Osteoblast (primary cell): ENCODE measurements around the gene MR1. TPM values are rescaled to one million over a fixed set of nuclear protein-coding genes. Genes with fewer than 3 reads are reported as not detected.

Source experiments
- DNase-seq: peaks from one replicate; pipeline ENCODE4 v3.0.0; 2011; ENCODE audit warnings: low spot score, mixed read lengths; ENCODE audit not compliant: insufficient read length; ENCODE audit errors: missing footprints
- H2AFZ ChIP-seq: 2 replicates; pipeline ENCODE4 v1.6.0; 2011; ENCODE audit warnings: mild to moderate bottlenecking, low read length
- H3K27ac ChIP-seq: 2 replicates; pipeline ENCODE4 v1.5.1; 2011; ENCODE audit warnings: mild to moderate bottlenecking, low read depth, low read length, moderate library complexity
- H3K27me3 ChIP-seq: 2 replicates; pipeline ENCODE4 v1.6.0; 2012; ENCODE audit warnings: mild to moderate bottlenecking, control low read depth, inconsistent platforms, low read length, moderate library complexity; ENCODE audit not compliant: insufficient read depth
- H3K36me3 ChIP-seq: 2 replicates; pipeline ENCODE4 v1.5.1; 2011; ENCODE audit warnings: mild to moderate bottlenecking, low read length, control low read depth, moderate library complexity; ENCODE audit not compliant: insufficient read depth
- H3K4me1 ChIP-seq: 2 replicates; pipeline ENCODE4 v1.5.1; 2011; ENCODE audit warnings: mild to moderate bottlenecking, low read length, control low read depth, moderate library complexity; ENCODE audit not compliant: insufficient read depth
- H3K4me2 ChIP-seq: 2 replicates; pipeline ENCODE4 v1.6.0; 2011; ENCODE audit warnings: mild to moderate bottlenecking, low read length; ENCODE audit not compliant: insufficient read depth
- H3K4me3 ChIP-seq: fragments of 200-600 bp; sonication (generic); 3 replicates; pipeline ENCODE4 v1.5.1; 2012; ENCODE audit warnings: mild to moderate bottlenecking, low read length, inconsistent platforms; ENCODE audit not compliant: insufficient read depth
- H3K79me2 ChIP-seq: 2 replicates; pipeline ENCODE4 v1.6.0; 2012; ENCODE audit warnings: mild to moderate bottlenecking, low read length, control low read depth, inconsistent platforms; ENCODE audit not compliant: insufficient read depth
- H3K9me3 ChIP-seq: 2 replicates; pipeline ENCODE4 v1.5.1; 2011; ENCODE audit warnings: low read depth, low read length, control low read depth
- H4K20me1 ChIP-seq: 2 replicates; pipeline ENCODE4 v1.6.0; 2012; ENCODE audit warnings: mild to moderate bottlenecking, low read length, control low read depth; ENCODE audit not compliant: insufficient read depth
- total RNA-seq: library from RNA; depleted of rRNA; stranded (reverse); fragments of >200 nt; gene quantifications from 2 replicates; pipeline ENCODE4 v1.2.3, GENCODE V29; 2012
- TF ChIP-seq, protein P1 (sequence below): IDR thresholded peaks from 2 replicates; pipeline ENCODE4 v1.5.1; 2011; ENCODE audit warnings: mild to moderate bottlenecking, low read depth, low read length, moderate library complexity; ENCODE audit errors: extremely low read depth

The MR1 gene
- total RNA-seq, 1 donor, result 29.3 TPM

DNA sequence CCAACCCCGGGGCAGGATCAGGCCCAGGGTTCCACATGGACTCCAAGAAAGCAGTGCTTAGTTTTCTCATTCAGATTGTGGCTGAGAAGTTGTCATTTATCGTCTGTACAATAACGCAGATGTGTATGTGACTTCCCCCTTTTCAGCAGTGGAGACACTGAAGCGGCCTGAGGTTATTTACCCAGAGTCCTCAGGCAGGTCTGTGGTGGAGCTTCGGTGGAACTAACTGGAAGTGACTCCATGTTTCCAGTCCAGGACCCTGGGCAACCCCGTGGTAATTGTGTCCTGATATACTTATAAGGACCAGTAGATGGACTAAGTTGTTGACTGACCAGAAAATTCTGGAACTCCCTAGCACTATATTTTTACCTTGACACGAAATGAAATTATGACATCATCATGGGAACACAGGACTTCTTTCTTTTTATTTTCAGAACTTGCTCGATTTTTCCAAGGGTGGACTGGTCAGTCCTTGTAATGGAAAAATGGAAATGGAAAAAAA lies 53.7 kb downstream of the MR1 start:
- peak overlapping the region; percentile 92 for H3K4me3 ChIP-seq

DNA sequence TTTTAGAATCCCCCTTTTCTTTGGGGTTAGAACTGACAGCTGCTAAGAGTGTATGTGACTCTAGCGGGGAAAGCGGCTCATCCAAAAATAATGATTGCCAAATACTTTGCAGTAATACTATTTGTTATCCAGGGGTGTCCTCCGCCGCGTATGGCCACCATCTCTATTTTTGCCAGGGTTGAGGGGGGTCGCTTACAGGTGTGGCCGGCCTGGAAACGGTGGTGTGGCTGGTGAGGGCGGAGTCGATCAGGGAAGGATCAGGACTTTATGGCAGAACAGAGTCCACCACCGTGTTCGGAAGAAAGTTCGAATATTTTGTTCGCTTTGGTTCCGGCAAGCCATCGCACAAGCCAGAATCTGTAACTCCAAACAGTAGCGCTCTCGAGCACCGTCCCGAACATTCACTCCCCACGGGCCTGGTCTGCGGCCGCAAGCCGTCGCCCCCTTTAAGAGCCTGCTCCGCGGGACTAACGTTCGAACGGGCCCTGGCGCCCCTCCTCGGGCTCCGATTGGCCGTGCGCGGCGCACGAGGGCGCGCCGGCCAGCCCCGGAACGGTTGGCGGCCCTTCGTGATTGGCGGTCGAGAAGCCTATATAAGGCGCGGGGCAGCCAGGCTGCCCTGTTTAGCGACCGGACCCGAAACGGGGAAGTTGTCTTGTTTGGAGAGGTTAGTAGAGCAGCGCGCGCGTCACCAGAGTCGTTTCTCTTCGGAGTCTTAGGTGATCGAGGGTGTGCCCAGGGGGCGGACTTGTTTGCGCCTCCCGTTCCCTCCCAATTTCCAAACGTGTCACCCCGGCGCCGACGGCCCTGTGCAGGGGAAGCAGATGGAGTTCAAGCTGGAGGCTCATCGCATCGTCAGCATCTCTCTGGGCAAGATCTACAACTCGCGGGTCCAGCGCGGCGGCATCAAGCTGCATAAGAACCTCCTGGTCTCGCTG lies 54.6 kb downstream of the MR1 start, which contains the start of gene IER5:
Gene IER5 (plus strand): TSS at position 622 of the 938 bp plus-strand sequence. CDS start 203 bp downstream, at position 825.
- Histone ChIP-seq H3K27me3 (no peaks in the 10 kb centered on the region), H3K4me3 (peak within 1 kb of the TSS; percentile 92), H3K4me1 (peaks cover 36% of the 10 kb centered on the region), H3K79me2 (peaks cover 52% of the 10 kb centered on the region), H3K36me3 (peaks cover 23% of the 10 kb centered on the region), H3K4me2 (peak within 1 kb of the TSS; percentile 93), H3K27ac (peak within 1 kb of the TSS; percentile 91), H4K20me1 (peaks cover 40% of the 10 kb centered on the region), H3K9me3 (no peaks in the 10 kb centered on the region), H2AFZ (peak within 1 kb of the TSS; percentile 75)
- peak; percentile 97 for DNase-seq
- TF ChIP-seq, protein P1, sequence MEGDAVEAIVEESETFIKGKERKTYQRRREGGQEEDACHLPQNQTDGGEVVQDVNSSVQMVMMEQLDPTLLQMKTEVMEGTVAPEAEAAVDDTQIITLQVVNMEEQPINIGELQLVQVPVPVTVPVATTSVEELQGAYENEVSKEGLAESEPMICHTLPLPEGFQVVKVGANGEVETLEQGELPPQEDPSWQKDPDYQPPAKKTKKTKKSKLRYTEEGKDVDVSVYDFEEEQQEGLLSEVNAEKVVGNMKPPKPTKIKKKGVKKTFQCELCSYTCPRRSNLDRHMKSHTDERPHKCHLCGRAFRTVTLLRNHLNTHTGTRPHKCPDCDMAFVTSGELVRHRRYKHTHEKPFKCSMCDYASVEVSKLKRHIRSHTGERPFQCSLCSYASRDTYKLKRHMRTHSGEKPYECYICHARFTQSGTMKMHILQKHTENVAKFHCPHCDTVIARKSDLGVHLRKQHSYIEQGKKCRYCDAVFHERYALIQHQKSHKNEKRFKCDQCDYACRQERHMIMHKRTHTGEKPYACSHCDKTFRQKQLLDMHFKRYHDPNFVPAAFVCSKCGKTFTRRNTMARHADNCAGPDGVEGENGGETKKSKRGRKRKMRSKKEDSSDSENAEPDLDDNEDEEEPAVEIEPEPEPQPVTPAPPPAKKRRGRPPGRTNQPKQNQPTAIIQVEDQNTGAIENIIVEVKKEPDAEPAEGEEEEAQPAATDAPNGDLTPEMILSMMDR, result no peak

More for the DNA sequence above, 53.7 kb downstream of the MR1 start:
- H3K4me2 ChIP-seq, result peak overlapping the region; percentile 71
- H3K79me2 ChIP-seq, result peaks cover 44% of the 10 kb centered on the region
- no peak for DNase-seq
- TF ChIP-seq, protein P1, result no peak
- H3K27ac ChIP-seq, result peak overlapping the region; percentile 91
- H3K4me1 ChIP-seq, result peaks cover 27% of the 10 kb centered on the region
- no peak overlapping the region for H2AFZ ChIP-seq
- no peaks in the 10 kb centered on the region for H3K27me3 ChIP-seq
- peaks cover 35% of the 10 kb centered on the region for H4K20me1 ChIP-seq
- no peaks in the 10 kb centered on the region for H3K9me3 ChIP-seq
- peaks cover 23% of the 10 kb centered on the region for H3K36me3 ChIP-seq

DNA sequence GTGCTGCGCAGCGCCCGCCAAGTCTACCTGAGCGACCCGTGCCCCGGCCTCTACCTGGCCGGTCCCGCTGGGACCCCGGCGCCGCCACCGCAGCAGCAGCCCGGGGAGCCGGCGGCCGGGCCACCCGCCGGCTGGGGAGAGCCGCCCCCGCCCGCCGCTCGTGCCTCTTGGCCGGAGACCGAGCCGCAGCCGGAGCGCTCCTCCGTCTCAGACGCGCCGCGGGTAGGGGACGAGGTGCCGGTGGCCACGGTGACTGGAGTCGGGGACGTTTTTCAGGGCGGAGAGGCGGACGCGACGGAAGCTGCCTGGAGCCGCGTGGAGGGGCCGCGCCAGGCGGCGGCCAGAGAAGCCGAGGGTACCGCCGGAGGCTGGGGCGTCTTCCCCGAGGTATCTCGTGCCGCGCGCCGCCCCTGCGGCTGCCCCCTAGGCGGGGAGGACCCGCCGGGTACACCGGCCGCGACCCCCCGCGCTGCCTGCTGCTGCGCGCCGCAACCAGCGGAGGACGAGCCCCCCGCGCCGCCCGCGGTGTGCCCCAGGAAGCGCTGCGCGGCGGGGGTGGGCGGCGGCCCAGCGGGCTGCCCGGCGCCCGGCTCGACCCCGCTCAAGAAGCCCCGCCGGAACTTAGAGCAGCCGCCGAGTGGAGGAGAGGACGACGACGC lies 55.4 kb downstream of the MR1 start:
- H3K79me2 ChIP-seq, result peaks cover 52% of the 10 kb centered on the region
- peaks cover 23% of the 10 kb centered on the region for H3K36me3 ChIP-seq
- no peaks in the 10 kb centered on the region for H3K9me3 ChIP-seq
- no peak overlapping the region for H2AFZ ChIP-seq
- peaks cover 44% of the 10 kb centered on the region for H3K4me1 ChIP-seq
- peaks cover 42% of the 10 kb centered on the region for H4K20me1 ChIP-seq
- TF ChIP-seq, protein P1, result no peak
- peak overlapping the region; percentile 73 for H3K27ac ChIP-seq
- peak overlapping the region; percentile 93 for H3K4me2 ChIP-seq
- no peaks in the 10 kb centered on the region for H3K27me3 ChIP-seq
- peak; percentile 68 for DNase-seq
- H3K4me3 ChIP-seq, result peak overlapping the region; percentile 92
